H1 (cell line): ENCODE data around the gene GXYLT1. TPM values are rescaled to one million over a fixed set of nuclear protein-coding genes. Genes with fewer than 3 reads are reported as not detected.

Source experiments
- ATF2 ChIP-seq: IDR thresholded peaks from 2 replicates; pipeline ENCODE4 v1.6.1; 2012; ENCODE audit warnings: low read length, inconsistent platforms
- RAD21 ChIP-seq, 2 experiments: IDR thresholded peaks in 1 of 2; conservative IDR thresholded peaks in 1 of 2; 2 replicates each; pipeline ENCODE4 v1.6.1; 2011; ENCODE audit warnings: low read depth in 2 of 2, low read length in 2 of 2, improper control_type of control experiment in 1 of 2, inconsistent platforms in 1 of 2, mild to moderate bottlenecking in 1 of 2, moderate library complexity in 1 of 2
- SP2 ChIP-seq: IDR thresholded peaks from 2 replicates; pipeline ENCODE4 v1.6.1; 2012; ENCODE audit warnings: mild to moderate bottlenecking, low read length, inconsistent platforms
- ZNF274 ChIP-seq: IDR thresholded peaks from 2 replicates; pipeline ENCODE4 v1.7.0; 2012; ENCODE audit warnings: low read length, borderline replicate concordance; ENCODE audit errors: extremely low read depth
- polyA plus RNA-seq, 7 experiments: library from polyadenylated mRNA; depleted of rRNA in 3 of 7; stranded (reverse) in 5 of 7; unstranded in 2 of 7; fragments of >200 nt in 5 of 7; fragments of 200-250 nt in 2 of 7; gene quantifications; 1 replicate in 5 of 7; 2 replicates in 1 of 7; 4 replicates in 1 of 7; pipeline versions ENCODE4 v1.2.1 to v1.2.3, GENCODE V29; 2011 to 2013; ENCODE audit warnings: missing spikeins in 2 of 7, mixed read lengths in 2 of 7
- total RNA-seq: library from RNA; stranded (reverse); fragmentation: NEBNext Ultra II Directional; extraction: Animal tissue kit (Norgen Biotek cat#: 25700); gene quantifications from 2 replicates; pipeline ENCODE4 v1.2.1, GENCODE V29; 2021

GXYLT1 gene
- total and polyA plus RNA-seq, 2 of the 8 experiments (the other 6 are each of a cell fraction or from before 2014, with no cell fraction given) = 3.1 to 10.7 TPM

GRCh38 chr12:42097971-42098370, 46.7 kb downstream of the GXYLT1 start (continued):
- no peak for TF ChIP-seq ATF2
- TF ChIP-seq SP2 = no peak
- TF ChIP-seq RAD21 (IDR thresholded peaks at IDR 0.05 in 1 of 2, conservative IDR thresholded peaks at IDR 0.05 in 1 of 2; ENCODE audit: low read depth in 2 of 2, low read length in 2 of 2) = no peak
- TF ChIP-seq ZNF274 = no peak
- TF ChIP-seq, all 59 proteins: peak for 0
